ENCODE results near the gene KCNK13.

- TF ChIP-seq NR2C2 (CRISPR knock-in tag; IDR thresholded peaks at IDR 0.05) (no peak), USF1 (CRISPR knock-in tag; IDR thresholded peaks at IDR 0.05) (no peak), AFF4 (CRISPR knock-in tag; IDR thresholded peaks at IDR 0.05; ENCODE audit: borderline replicate concordance) (no peak), SP1 (CRISPR knock-in tag; conservative IDR thresholded peaks at IDR 0.05) (no peak), CTCF (IDR thresholded peaks at IDR 0.05) (no peak), NR1H2 (CRISPR knock-in tag; IDR thresholded peaks at IDR 0.05) (no peak)
Observed at GRCh38 chr14:90115780-90116179, 54.0 kb downstream of the KCNK13 start.
